NCI-H345 (cell line): ENCODE results near the gene SUSD4.

ENCODE experiments used
- DNase-seq: peaks from one replicate; lab custom pipeline; 2025; lab: John Stamatoyannopoulos, UW

SUSD4 gene

GRCh38 chr1:223229756-223230155 lies 134.2 kb downstream of the SUSD4 start:
- no peak for DNase-seq

GRCh38 chr1:223228931-223229528 lies 134.9 kb downstream of the SUSD4 start:
- no peak for DNase-seq

GRCh38 chr1:223228201-223228600 lies 135.8 kb downstream of the SUSD4 start:
- DNase-seq, result no peak

- no peak for DNase-seq
Measured at GRCh38 chr1:223227486-223228196, 136.3 kb downstream of the SUSD4 start.

GRCh38 chr1:223227031-223227430 lies 136.9 kb downstream of the SUSD4 start:
- no peak for DNase-seq

- DNase-seq, result no peak
Measured at GRCh38 chr1:223226271-223226670, 137.7 kb downstream of the SUSD4 start.

- DNase-seq, result no peak
Measured at GRCh38 chr1:223225481-223225880, 138.5 kb downstream of the SUSD4 start.

GRCh38 chr1:223225061-223225460 lies 138.9 kb downstream of the SUSD4 start:
- no peak for DNase-seq

GRCh38 chr1:223224465-223224864 lies 139.5 kb downstream of the SUSD4 start:
- DNase-seq, result no peak

- DNase-seq, result no peak
Measured at GRCh38 chr1:223223091-223223995, 140.6 kb downstream of the SUSD4 start.

GRCh38 chr1:223222377-223222776 lies 141.6 kb downstream of the SUSD4 start:
- no peak for DNase-seq

GRCh38 chr1:223221686-223222085 lies 142.3 kb downstream of the SUSD4 start:
- DNase-seq, result no peak

GRCh38 chr1:223219846-223220610 lies 143.9 kb downstream of the SUSD4 start:
- no peak for DNase-seq

- no peak for DNase-seq
Measured at GRCh38 chr1:223219318-223219635, 144.7 kb downstream of the SUSD4 start.

GRCh38 chr1:223217781-223218180 lies 146.2 kb downstream of the SUSD4 start:
- no peak for DNase-seq

- no peak for DNase-seq
Measured at GRCh38 chr1:223216531-223217205, 147.3 kb downstream of the SUSD4 start.

- no peak for DNase-seq
Measured at GRCh38 chr1:223216074-223216473, 147.9 kb downstream of the SUSD4 start.

- DNase-seq, result no peak
Measured at GRCh38 chr1:223215026-223215425, 148.9 kb downstream of the SUSD4 start.

GRCh38 chr1:223214261-223214807 lies 149.6 kb downstream of the SUSD4 start:
- DNase-seq, result no peak

- no peak for DNase-seq
Measured at GRCh38 chr1:223212441-223212840, 151.5 kb downstream of the SUSD4 start.

- no peak for DNase-seq
Measured at GRCh38 chr1:223211323-223211985, 152.5 kb downstream of the SUSD4 start.
